ENCODE measurements around the gene PNLIPRP2. TPM values are rescaled to one million over a fixed set of nuclear protein-coding genes. Genes with fewer than 3 reads are reported as not detected.

PNLIPRP2 gene
- polyA plus RNA-seq, 1 of the 3 experiments (the other 2 are of a cell fraction), result not detected

DNA sequence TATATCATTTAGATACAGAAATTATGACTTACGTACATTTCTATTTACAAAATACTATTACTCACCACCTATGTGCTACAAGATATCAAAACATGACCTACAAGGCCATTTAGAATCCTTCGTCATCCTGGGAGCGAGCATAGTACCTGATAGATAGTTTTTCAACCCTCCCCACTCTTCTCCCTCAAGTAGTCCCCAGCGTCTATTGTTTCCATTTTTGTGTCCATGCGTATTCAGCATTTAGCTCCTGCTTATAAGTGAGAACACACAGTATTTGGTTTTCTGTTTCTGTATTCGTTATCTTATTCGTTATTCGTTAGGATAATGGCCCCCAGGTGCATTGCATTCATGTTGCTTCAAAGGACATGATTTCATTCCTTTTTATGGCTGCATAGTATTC, 28.1 kb downstream of the PNLIPRP2 start:
- H3K79me2 ChIP-seq (ENCODE audit: insufficient read depth), result no peaks in the 10 kb centered on the region

DNA sequence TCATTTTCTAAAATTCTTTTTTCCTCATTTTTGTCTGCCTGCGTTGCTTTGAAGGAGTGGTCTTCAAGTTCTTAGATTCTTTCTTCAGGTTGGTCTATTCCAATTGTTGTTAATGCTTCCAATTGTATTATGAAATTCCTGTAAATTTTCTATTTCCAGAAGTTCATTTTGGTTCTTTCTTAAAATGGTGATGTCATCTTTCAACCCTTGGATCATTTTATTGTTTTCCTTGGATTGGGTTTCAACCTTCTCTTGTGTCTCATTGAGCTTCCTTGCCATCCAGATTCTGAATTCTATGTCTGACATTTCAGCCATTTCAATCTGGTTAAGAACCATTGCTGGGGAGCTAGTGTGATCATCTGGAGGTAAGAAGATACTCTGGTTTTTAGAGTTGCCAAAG, 33.1 kb downstream of the PNLIPRP2 start:
- Histone ChIP-seq H3K27me3 (ENCODE audit: insufficient read depth) (no peaks in the 10 kb centered on the region), H3K9me2 (no peaks in the 10 kb centered on the region), H3F3A (replicated peaks; ENCODE audit: insufficient read depth) (no peaks in the 10 kb centered on the region), H3K4me2 (no peak overlapping the region), H2AFZ (ENCODE audit: low read depth) (no peak overlapping the region), H3K9me3 (no peaks in the 10 kb centered on the region), H3K36me3 (replicated peaks in 1 of 2; ENCODE audit: control insufficient read depth in 1 of 2, insufficient read depth in 2 of 2, low read length in 1 of 2) (no peaks in the 10 kb centered on the region), H4K20me1 (ENCODE audit: insufficient read depth) (no peaks in the 10 kb centered on the region), H3K4me3 (ENCODE audit: low read depth in 2 of 2, low read length in 1 of 2) (no peak overlapping the region), H3K9ac (no peak overlapping the region), H3K79me2 (ENCODE audit: insufficient read depth) (no peaks in the 10 kb centered on the region), H3K27ac (ENCODE audit: low read depth in 2 of 2, low read length in 1 of 2) (no peak overlapping the region), H3K4me1 (ENCODE audit: control insufficient read depth in 1 of 2, insufficient read depth in 2 of 2, low read depth in 1 of 2, low read length in 1 of 2) (no peaks in the 10 kb centered on the region)
- DNase-seq, result no peak
- POLR2A ChIA-PET, result no interaction called here
- WGBS (ENCODE audit: low lambda C conversion rate), result 40% methylated on average over 1 of the region's 1 CpG
- CTCF ChIA-PET, result interaction anchor here (0.7 to 2.3 kb wide), 5 partner anchors 10 to 521 kb away, joined by 3 to 17 read pairs (median 5); no protein-coding TSS in a partner anchor
- TF ChIP-seq JUND (IDR thresholded peaks at IDR 0.05), result no peak
- no peak for TF ChIP-seq GABPA (IDR thresholded peaks at IDR 0.05; ENCODE audit: low read depth)
- no peak for TF ChIP-seq EP300 (IDR thresholded peaks at IDR 0.05; ENCODE audit: borderline replicate concordance in 1 of 2, low read depth in 1 of 2, low read length in 1 of 2)
- TF ChIP-seq TEAD4 (IDR thresholded peaks at IDR 0.05; ENCODE audit: borderline replicate concordance, insufficient read depth), result no peak
- TF ChIP-seq GATA2 (CRISPR knock-in tag; IDR thresholded peaks at IDR 0.05), result no peak
- no peak for TF ChIP-seq FOXM1 (IDR thresholded peaks at IDR 0.05; ENCODE audit: low read depth)
- no peak for TF ChIP-seq CHD2 (IDR thresholded peaks at IDR 0.05; ENCODE audit: low read length, partially characterized antibody)
- TF ChIP-seq MXI1 (IDR thresholded peaks at IDR 0.05; ENCODE audit: low read depth, low read length), result no peak
- no peak for TF ChIP-seq YY1 (IDR thresholded peaks at IDR 0.05; ENCODE audit: low read depth)
- TF ChIP-seq SMC3 (IDR thresholded peaks at IDR 0.05; ENCODE audit: low read depth, low read length), result no peak
- no peak for TF ChIP-seq EZH2phosphoT487 (IDR thresholded peaks at IDR 0.05; ENCODE audit: borderline replicate concordance, low read depth)
- no peak for TF ChIP-seq SIN3A (IDR thresholded peaks at IDR 0.05; ENCODE audit: borderline replicate concordance, low read depth, low read length)
- no peak for TF ChIP-seq FOSL2 (IDR thresholded peaks at IDR 0.05; ENCODE audit: borderline replicate concordance, low read depth)

More for the DNA sequence above, 28.1 kb downstream of the PNLIPRP2 start:
- CTCF ChIA-PET, result interaction anchor here (0.9 to 1.2 kb wide), 2 partner anchors 21 to 526 kb away, joined by 3 to 4 read pairs; no protein-coding TSS in a partner anchor
- H3K4me3 ChIP-seq (ENCODE audit: low read depth in 2 of 2, low read length in 1 of 2), result no peak overlapping the region
- H3K4me1 ChIP-seq (ENCODE audit: control insufficient read depth in 1 of 2, insufficient read depth in 2 of 2, low read depth in 1 of 2, low read length in 1 of 2), result no peaks in the 10 kb centered on the region
- no peaks in the 10 kb centered on the region for H3K9me3 ChIP-seq
- no peaks in the 10 kb centered on the region for H3K36me3 ChIP-seq (replicated peaks in 1 of 2; ENCODE audit: control insufficient read depth in 1 of 2, insufficient read depth in 2 of 2, low read length in 1 of 2)
- H3K4me2 ChIP-seq, result no peak overlapping the region
- H3K9me2 ChIP-seq, result no peaks in the 10 kb centered on the region
- H2AFZ ChIP-seq (ENCODE audit: low read depth), result no peak overlapping the region
- no peaks in the 10 kb centered on the region; the same call in 1 of the 2 replicates for H3K27me3 ChIP-seq (ENCODE audit: insufficient read depth)
- POLR2A ChIA-PET, result no interaction called here
- DNase-seq, result no peak
- no peak overlapping the region for H3K27ac ChIP-seq (ENCODE audit: low read depth in 2 of 2, low read length in 1 of 2)
- H3K9ac ChIP-seq, result no peak overlapping the region
- no peaks in the 10 kb centered on the region for H4K20me1 ChIP-seq (ENCODE audit: insufficient read depth)
- TF ChIP-seq RFX5 (IDR thresholded peaks at IDR 0.05; ENCODE audit: low read length) (no peak), EP300 (IDR thresholded peaks at IDR 0.05; ENCODE audit: borderline replicate concordance in 1 of 2, low read depth in 1 of 2, low read length in 1 of 2) (no peak), PBX3 (IDR thresholded peaks at IDR 0.05) (no peak), EZH2phosphoT487 (IDR thresholded peaks at IDR 0.05; ENCODE audit: borderline replicate concordance, low read depth) (no peak)
- TF ChIP-seq, protein P1, sequence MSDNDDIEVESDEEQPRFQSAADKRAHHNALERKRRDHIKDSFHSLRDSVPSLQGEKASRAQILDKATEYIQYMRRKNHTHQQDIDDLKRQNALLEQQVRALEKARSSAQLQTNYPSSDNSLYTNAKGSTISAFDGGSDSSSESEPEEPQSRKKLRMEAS (IDR thresholded peaks at IDR 0.05; ENCODE audit: low read depth), result no peak
- H3F3A ChIP-seq (replicated peaks; ENCODE audit: insufficient read depth), result no peaks in the 10 kb centered on the region
- WGBS (ENCODE audit: low lambda C conversion rate), result 42% methylated on average over 8 of the region's 8 CpGs
